HT1080 (cell line): ENCODE measurements around the gene EGR4. TPM values are rescaled to one million over a fixed set of nuclear protein-coding genes. Genes with fewer than 3 reads are reported as not detected.

Experiments
- DNase-seq: peaks from one replicate; pipeline ENCODE4 v3.0.0-alpha.2; 2015; ENCODE audit warnings: low read depth
- total RNA-seq: library from RNA; depleted of rRNA; stranded (reverse); fragments of >200 nt; shearing (Covaris generic); gene quantifications from 2 replicates; pipeline ENCODE4 v1.2.3, GENCODE V29; 2014

The EGR4 gene
- total RNA-seq, 1 experiment from 2014 or later = not detected

GRCh38 chr2:73290049-73290839 is 3.1 kb downstream of the EGR4 start:
- DNase-seq = peak; percentile 20

DNA sequence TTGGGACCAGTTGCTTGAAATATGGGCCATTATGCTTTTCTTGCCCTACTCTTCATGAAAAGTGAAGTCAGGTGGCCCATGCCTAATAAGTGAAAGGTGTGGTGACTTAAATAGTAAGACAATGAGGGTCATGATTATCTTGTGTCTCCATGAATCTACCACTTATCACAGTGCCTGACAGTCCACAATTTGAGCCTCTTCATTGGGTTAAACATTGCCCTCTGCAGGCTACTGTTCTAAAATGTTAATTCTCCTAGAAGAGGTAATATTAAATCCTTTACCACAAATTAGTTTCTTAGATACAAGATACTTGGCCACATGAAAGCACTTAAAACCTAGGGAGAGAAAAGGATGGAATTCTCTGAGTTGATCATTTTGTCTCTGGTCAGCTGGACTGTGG is 4.0 kb downstream of the EGR4 start:
- no peak for DNase-seq

- DNase-seq = no peak
Observed at GRCh38 chr2:73286134-73286655, 7.2 kb downstream of the EGR4 start.

DNA sequence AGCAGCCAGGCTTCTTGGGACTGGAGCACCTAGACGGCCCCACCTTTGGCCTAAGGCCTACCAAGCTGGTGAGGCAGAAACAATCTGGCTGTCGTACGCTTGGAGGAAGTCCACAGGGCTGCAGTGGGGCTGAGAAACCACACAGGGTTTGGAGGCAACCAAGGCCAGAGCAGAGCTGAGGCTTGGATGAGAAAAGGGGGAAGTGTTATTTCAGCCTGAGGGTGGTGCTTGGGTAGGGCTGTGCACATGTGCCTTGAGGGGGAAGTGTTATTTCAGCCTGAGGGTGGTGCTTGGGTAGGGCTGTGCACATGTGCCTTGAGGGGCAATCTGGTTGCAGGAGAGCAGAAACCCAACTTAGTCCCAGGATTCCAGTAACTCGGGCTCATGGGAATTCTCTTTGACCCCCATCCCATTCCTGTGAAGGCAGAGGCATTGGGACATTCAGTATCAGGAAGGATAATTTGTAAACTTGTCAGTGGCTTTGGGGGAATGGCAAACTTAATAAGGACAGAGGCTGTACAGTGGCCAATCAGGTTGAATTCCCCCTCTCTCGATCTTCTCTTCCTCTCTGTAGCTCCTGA is 8.1 kb downstream of the EGR4 start:
- DNase-seq = no peak

- peak; percentile 65 for DNase-seq
Observed at GRCh38 chr2:73284296-73285158, 8.8 kb downstream of the EGR4 start, which contains the start of gene FBXO41. FBXO41 (minus strand) TSS chr2:73284478; CDS start chr2:73269630, 14,848 bp downstream.

DNA sequence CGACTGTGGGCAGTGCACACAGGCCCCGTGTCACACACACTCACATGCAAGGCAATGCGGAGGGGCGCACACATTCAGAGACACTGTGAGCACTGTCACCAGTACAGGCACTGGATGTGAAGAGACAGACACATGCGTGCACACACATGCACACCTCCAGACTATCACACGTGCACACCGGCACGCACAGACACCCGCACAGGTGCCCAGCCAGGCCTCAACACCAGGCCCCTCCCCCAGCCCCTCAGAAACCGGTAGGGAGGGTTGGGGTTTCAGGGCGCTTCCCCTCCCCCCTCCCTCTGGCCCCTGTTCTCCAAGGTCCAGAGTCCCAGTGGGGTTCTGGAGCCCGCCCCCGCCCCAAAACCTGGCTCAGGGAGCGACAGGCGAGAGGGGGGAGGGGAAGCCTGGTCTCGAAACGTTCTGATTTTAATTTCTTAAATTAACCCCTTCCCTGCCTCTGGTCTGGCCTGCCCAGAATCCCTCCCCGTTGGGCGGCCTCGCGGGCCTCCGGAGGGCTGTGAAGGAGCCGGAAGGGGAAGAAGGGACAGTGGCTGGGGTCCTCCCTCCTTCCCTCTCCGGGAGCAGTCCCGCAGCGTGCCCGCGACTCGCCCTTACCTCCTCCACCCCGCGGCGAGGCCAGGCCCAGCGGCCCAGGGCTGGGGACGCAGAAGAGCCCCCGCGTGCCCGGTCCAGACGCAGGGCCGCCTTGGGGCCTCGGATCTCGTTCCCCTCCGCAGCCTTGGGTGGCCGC is 9.6 kb downstream of the EGR4 start:
- peak; percentile 11 for DNase-seq

- no peak for DNase-seq
Observed at GRCh38 chr2:73282924-73283544, 10.3 kb downstream of the EGR4 start.

DNA sequence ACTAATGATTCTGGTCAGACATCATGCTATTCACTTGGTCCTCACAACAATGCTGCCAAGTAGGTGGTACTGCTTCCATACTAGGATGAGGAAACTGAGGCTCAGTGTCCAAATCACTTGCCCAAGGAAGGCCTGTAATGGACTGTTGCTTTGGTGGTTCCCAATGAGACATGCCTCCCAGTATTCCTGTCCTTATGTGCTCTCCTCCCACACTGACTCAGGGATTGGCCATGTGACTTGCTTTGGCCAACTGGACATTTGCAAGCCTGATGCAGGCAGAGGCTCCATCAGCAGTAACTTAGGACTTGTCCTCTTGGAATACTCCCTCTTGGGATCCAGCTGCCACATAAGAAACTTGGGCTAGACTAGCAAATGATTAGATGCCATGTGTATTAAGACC is 12.1 kb downstream of the EGR4 start:
- DNase-seq = no peak

- DNase-seq = no peak
Observed at GRCh38 chr2:73279852-73280251, 13.5 kb downstream of the EGR4 start.

- DNase-seq = no peak
Observed at GRCh38 chr2:73272270-73272669, 21.1 kb downstream of the EGR4 start.

- DNase-seq = no peak
Observed at GRCh38 chr2:73269686-73270465, 23.5 kb downstream of the EGR4 start.

GRCh38 chr2:73268830-73269685 is 24.3 kb downstream of the EGR4 start:
- no peak for DNase-seq

GRCh38 chr2:73268366-73268829 is 24.9 kb downstream of the EGR4 start:
- DNase-seq = no peak

GRCh38 chr2:73267008-73267407 is 26.3 kb downstream of the EGR4 start:
- no peak for DNase-seq

DNA sequence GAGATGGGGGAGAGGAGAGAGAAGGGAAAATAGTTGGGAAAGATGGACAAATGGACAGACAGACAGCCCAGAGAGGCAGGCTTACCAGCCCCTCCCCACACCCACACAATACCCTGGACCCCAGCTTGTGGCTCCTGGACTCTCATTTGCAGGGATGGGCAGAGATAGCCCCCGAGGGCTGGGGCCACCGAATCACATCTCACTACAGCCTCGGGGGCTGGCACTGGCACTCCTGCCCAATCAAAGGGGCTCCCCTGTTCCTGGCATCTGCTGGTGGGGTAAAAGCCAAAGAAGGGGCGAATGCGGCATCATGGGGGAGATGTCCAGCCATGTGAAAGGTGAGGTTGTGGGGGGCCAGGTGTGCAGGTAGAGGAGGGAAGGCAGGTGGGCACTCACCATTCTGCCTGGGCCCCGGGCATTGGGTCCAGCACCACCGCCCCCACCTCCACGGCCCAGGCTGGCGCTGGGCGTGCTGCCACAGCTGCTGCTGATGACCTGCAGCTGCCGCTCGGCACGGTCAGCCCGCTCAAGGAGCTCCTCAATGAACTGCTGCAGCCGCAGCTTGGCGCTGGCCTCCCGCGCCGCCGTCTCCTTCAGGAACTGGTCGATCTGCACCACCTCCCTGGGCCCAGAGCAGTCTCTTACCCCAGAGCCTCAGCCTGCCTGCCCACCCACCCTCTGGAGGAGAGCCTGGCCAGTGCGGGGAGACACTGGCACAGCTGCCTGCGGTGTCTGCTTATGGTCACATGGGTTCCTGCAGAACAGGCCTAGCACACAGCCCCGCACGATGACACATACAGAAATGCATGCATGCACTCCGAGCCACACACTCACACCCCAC is 27.1 kb downstream of the EGR4 start:
- no peak for DNase-seq

GRCh38 chr2:73265298-73266060 is 27.9 kb downstream of the EGR4 start:
- no peak for DNase-seq

- no peak for DNase-seq
Observed at GRCh38 chr2:73264783-73265182, 28.6 kb downstream of the EGR4 start.
